Transverse colon (tissue), 3 donors: ENCODE data around the gene FOCAD.

ENCODE experiments used
- CTCF ChIP-seq, 5 experiments: fragments of 200-600 bp in 3 of 5; fragments of 450-650 bp in 2 of 5; sonication (generic) in 3 of 5; IDR thresholded peaks; 1 replicate in 2 of 5; 2 replicates in 3 of 5; pipeline ENCODE4 v1.5.1; 2016 to 2017; ENCODE audit warnings: antibody characterized with exemption in 5 of 5, inconsistent platforms in 3 of 5, mild to moderate bottlenecking in 2 of 5, moderate library complexity in 1 of 5
- POLR2A ChIP-seq: fragments of 450-650 bp; IDR thresholded peaks from one replicate; pipeline ENCODE4 v1.6.1; 2016; ENCODE audit warnings: antibody characterized with exemption, mild to moderate bottlenecking, moderate library complexity

DNA sequence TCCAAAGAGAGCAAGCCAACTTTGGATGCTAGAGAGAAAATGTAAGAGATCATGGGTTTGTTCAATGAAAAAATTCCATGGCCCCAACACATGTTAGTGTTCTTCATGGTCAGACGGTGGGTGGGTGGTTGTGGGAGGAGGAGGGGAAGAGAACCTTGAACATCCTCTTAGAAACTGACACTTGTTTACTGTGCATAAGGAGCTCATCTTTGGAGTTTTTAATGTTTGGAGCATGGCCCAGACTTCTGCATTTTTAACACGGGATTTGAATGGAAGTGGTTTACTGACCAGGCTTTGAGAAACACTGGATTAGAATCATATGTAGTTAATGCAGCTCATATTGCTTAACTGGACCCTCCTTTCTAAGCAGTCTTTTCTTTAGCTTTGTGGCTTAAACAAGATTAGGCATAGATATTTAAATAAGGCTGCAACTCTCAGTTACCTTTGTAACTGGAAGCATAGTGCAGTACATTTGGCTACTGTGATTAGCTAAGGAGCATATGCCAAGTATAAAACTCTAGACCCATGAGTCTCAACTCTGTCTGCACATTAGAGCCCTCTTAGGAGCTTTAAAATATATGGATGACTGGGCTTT lies 60.1 kb downstream of the FOCAD start:
- TF ChIP-seq POLR2A: no peak
- TF ChIP-seq CTCF (IDR thresholded peaks at IDR 0.05): no peak
